Prostate gland (tissue), 2 donors: ENCODE results near the gene SUN5. TPM values are rescaled to one million over a fixed set of nuclear protein-coding genes. Genes with fewer than 3 reads are reported as not detected.

Source experiments
- DNase-seq: peaks from one replicate; pipeline ENCODE4 v3.0.0-alpha.2; 2019; ENCODE audit warnings: low spot score
- H3K27ac ChIP-seq, 2 donors: fragments of 200-600 bp; sonication (generic); 2 replicates each; pipeline ENCODE4 v1.5.1; 2017 to 2019
- H3K27me3 ChIP-seq: fragments of 200-600 bp; sonication (generic); replicated peaks from 2 replicates; pipeline ENCODE4 v1.5.1; 2019; ENCODE audit not compliant: insufficient read depth
- H3K36me3 ChIP-seq, 2 donors: fragments of 200-600 bp; sonication (generic); 1 replicate in 1 of 2; 2 replicates in 1 of 2; pipeline versions ENCODE4 v1.5.1 to v1.8.1; 2017 to 2019
- H3K4me1 ChIP-seq: fragments of 200-600 bp; sonication (generic); replicated peaks from 2 replicates; pipeline ENCODE4 v1.5.1; 2019
- H3K4me3 ChIP-seq, 2 donors: fragments of 200-600 bp; sonication (generic); 2 replicates each; pipeline ENCODE4 v1.5.1; 2017 to 2019
- H3K9me3 ChIP-seq: fragments of 200-600 bp; sonication (generic); 2 replicates; pipeline ENCODE4 v1.5.1; 2017
- CTCF ChIP-seq, 4 experiments: fragments of 200-600 bp in 2 of 4; fragments of 450-650 bp in 2 of 4; sonication (generic) in 2 of 4; IDR thresholded peaks; 1 replicate in 3 of 4; 2 replicates in 1 of 4; pipeline ENCODE4 v1.5.1; 2016 to 2019; ENCODE audit warnings: antibody characterized with exemption in 4 of 4, mild to moderate bottlenecking in 2 of 4, moderate library complexity in 2 of 4
- POLR2A ChIP-seq: fragments of 450-650 bp; IDR thresholded peaks from one replicate; pipeline ENCODE4 v1.6.1; 2016; ENCODE audit warnings: antibody characterized with exemption, mild to moderate bottlenecking
- POLR2AphosphoS5 ChIP-seq: sonication (generic); formaldehyde crosslinking; IDR thresholded peaks from one replicate; pipeline ENCODE4 v1.6.1; 2017; ENCODE audit warnings: antibody characterized with exemption
- WGBS: methylation state at CpG from one replicate; pipeline ENCODE4 v1.1.5; 2018; 5-methylcytosine and 5-hydroxymethylcytosine counted together
- intact Hi-C: fragments of 100-400 bp; cut with DNase I; formaldehyde crosslinking; loops from one replicate; pipeline ENCODE4 v1.14.2; 2022
- total RNA-seq, 2 donors: library from RNA; depleted of rRNA; stranded (reverse); fragments of >200 nt; gene quantifications; one replicate each; pipeline ENCODE4 v1.1.0, GENCODE V29; 2016

Gene SUN5
- total RNA-seq, 2 donors from 2014 or later = 4.7 TPM; not detected in 1

DNA sequence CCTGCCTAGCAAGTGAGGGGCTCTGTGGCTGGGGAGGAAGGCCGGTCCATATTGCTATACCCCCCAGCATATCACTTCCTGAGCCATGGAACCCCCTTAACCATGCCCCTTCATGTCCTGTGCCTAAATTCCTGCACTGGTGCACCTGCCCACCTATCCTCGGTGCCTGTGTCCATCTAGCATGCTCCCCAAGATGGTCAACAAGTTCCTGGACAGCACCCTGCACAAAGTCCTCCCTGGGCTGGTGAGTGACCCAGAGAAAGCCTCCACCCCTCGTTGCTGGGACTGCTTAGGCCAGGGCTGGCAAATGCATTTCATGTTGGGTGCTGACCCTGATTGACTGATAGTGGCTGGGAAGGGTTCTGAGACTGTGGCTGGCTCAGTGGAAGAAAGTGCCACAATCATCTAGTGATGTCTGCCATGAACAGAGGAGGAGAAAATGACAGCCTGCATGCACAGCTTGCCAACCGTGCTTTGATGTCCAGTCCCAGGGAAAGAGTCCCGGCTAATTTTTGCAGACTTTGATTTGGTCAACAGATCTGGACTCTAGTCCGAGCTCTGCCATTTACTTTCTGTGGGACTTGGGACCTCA lies 30.8 kb upstream of the SUN5 start:
- TF ChIP-seq POLR2AphosphoS5 = no peak
- TF ChIP-seq CTCF (IDR thresholded peaks at IDR 0.05) = no peak
- TF ChIP-seq POLR2A = no peak
- intact Hi-C loops = no loop called here

GRCh38 chr20:33034115-33034514 lies 29.9 kb upstream of the SUN5 start:
- no peak for DNase-seq
- TF ChIP-seq POLR2A = no peak
- TF ChIP-seq CTCF (IDR thresholded peaks at IDR 0.05) = no peak
- no peak for TF ChIP-seq POLR2AphosphoS5
- Histone ChIP-seq H3K4me3 (no peak overlapping the region), H3K27ac (no peak overlapping the region), H3K36me3 (no peaks in the 10 kb centered on the region), H3K27me3 (no peaks in the 10 kb centered on the region), H3K4me1 (no peaks in the 10 kb centered on the region), H3K9me3 (no peaks in the 10 kb centered on the region)
- 76% methylated on average over 5 of the region's 5 CpGs for WGBS
- intact Hi-C loops = no loop called here

More for the DNA sequence above, 30.8 kb upstream of the SUN5 start:
- Histone ChIP-seq H3K9me3 (no peaks in the 10 kb centered on the region), H3K27me3 (no peaks in the 10 kb centered on the region), H3K4me3 (no peak overlapping the region), H3K4me1 (no peaks in the 10 kb centered on the region), H3K27ac (no peak overlapping the region), H3K36me3 (no peaks in the 10 kb centered on the region)
- no peak for DNase-seq
- WGBS = 81% methylated on average over 6 of the region's 6 CpGs

DNA sequence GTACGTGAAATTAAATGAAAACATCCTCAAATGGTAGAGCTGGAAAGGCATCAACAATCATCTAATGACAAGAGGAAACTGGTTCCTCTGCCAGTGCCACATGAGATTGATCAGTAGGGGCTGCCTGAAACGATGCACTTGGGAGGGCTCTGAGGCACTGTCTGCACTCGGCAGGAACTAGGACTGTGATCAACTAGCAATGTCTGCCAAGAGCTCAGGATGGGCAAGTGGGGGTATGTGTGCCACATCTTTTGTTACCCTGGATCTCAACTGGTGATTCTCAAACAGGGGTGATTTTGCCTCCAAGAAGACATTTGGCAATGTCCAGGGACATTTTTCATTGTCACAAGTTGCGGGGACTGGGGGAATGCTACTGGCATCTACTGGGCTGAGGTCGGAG lies 29.1 kb upstream of the SUN5 start:
- Histone ChIP-seq H3K4me3 (no peak overlapping the region), H3K9me3 (no peaks in the 10 kb centered on the region), H3K36me3 (no peaks in the 10 kb centered on the region), H3K4me1 (no peaks in the 10 kb centered on the region), H3K27me3 (no peaks in the 10 kb centered on the region), H3K27ac (no peak overlapping the region)
- DNase-seq = no peak
- intact Hi-C loops = no loop called here
- WGBS = 71% methylated on average over 5 of the region's 5 CpGs
- TF ChIP-seq CTCF (IDR thresholded peaks at IDR 0.05) (no peak), POLR2A (no peak)

DNA sequence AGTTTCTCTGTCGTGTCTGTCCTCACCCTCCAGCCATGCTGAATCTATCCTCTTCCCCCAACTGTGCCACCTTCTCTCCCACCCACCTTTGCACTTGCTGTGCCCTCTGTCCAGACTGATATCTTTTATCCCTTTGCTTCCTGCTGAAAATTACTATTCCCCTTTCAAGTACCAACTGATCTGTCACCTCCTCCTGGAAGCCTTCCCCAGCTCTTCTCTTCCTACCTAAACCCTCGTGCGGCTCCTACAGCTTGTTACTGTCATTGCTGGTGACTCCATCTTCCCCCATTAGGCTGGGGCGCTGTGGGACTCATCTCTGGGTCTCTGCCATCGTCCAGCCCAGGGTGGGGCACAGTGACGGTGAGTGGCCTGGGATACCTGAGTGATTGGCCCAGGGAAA lies 28.3 kb upstream of the SUN5 start:
- WGBS = 76% methylated on average over 6 of the region's 6 CpGs
- no peak for DNase-seq
- TF ChIP-seq POLR2A (no peak), CTCF (IDR thresholded peaks at IDR 0.05) (no peak), POLR2AphosphoS5 (no peak)
- no peaks in the 10 kb centered on the region for H3K36me3 ChIP-seq
- no peaks in the 10 kb centered on the region for H3K4me1 ChIP-seq
- intact Hi-C loops = no loop called here
- no peaks in the 10 kb centered on the region for H3K9me3 ChIP-seq
- H3K4me3 ChIP-seq = no peak overlapping the region
- H3K27me3 ChIP-seq = no peaks in the 10 kb centered on the region
- no peak overlapping the region for H3K27ac ChIP-seq

GRCh38 chr20:33031531-33031930 lies 27.3 kb upstream of the SUN5 start, which contains the start of gene BPIFB6:
Gene BPIFB6, plus strand, starts transcription at chr20:33031648. Its CDS starts 0 bp downstream, at chr20:33031648.
- intact Hi-C loops = no loop called here
- H3K27ac ChIP-seq = no peak within 1 kb of the TSS
- no peak within 1 kb of the TSS for H3K4me3 ChIP-seq
- H3K27me3 ChIP-seq = no peaks in the 10 kb centered on the region
- no peaks in the 10 kb centered on the region for H3K9me3 ChIP-seq
- no peaks in the 10 kb centered on the region for H3K4me1 ChIP-seq
- no peaks in the 10 kb centered on the region for H3K36me3 ChIP-seq
- WGBS = 87% methylated on average over 10 of the region's 10 CpGs
- DNase-seq = no peak
- TF ChIP-seq POLR2A (no peak), CTCF (IDR thresholded peaks at IDR 0.05) (no peak)
